NAMALWA (cell line): ENCODE measurements around the gene NECAB3.
A peak's percentile ranks its signal among the peaks of the same experiment; 100 is the strongest.

ENCODE experiments used
- DNase-seq: peaks from one replicate; pipeline ENCODE4 v3.0.0-alpha.2; 2015; ENCODE audit warnings: low spot score

Gene NECAB3

DNA sequence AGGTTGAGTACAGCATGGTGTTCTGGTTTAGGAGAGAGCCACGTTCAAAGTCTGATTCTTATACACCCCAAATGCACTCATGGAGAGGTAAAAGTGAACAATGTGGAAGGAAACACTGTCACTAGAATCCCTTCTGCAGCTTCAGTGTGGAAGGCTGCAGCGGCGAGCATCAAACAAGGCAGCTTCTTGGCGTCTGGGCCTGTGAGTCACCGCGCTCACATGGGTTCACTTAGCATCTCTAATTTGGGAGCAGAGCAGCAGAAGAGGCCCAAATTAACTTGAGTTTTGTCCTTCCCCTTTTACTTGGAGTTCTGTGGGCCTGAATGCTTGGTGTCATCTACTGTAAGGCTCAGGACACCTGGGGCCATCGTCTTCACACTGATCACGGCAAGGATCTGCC, 22.9 kb upstream of the NECAB3 start:
- DNase-seq, result no peak

DNA sequence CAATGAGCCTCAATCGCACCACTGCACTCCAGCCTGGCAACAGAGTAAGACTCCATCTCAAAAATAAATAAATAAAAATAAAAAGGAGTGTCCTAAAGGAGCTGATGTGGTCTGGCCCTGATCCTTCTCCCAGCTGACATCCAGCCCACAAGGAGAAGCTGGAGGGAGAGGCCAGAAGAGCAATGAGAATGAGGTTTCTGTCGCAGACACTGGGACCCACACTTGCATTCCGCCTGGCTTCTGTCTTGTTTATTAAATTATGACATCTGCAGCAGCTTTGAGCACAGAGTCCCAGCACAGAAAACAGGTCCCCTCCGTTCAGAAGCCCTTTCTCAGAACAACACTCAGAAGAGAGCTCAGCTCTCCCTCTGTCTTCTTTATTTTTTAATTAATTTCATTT, 22.2 kb upstream of the NECAB3 start:
- DNase-seq, result no peak

- DNase-seq, result no peak
Observed at GRCh38 chr20:33694639-33695012, 20.4 kb upstream of the NECAB3 start.

DNA sequence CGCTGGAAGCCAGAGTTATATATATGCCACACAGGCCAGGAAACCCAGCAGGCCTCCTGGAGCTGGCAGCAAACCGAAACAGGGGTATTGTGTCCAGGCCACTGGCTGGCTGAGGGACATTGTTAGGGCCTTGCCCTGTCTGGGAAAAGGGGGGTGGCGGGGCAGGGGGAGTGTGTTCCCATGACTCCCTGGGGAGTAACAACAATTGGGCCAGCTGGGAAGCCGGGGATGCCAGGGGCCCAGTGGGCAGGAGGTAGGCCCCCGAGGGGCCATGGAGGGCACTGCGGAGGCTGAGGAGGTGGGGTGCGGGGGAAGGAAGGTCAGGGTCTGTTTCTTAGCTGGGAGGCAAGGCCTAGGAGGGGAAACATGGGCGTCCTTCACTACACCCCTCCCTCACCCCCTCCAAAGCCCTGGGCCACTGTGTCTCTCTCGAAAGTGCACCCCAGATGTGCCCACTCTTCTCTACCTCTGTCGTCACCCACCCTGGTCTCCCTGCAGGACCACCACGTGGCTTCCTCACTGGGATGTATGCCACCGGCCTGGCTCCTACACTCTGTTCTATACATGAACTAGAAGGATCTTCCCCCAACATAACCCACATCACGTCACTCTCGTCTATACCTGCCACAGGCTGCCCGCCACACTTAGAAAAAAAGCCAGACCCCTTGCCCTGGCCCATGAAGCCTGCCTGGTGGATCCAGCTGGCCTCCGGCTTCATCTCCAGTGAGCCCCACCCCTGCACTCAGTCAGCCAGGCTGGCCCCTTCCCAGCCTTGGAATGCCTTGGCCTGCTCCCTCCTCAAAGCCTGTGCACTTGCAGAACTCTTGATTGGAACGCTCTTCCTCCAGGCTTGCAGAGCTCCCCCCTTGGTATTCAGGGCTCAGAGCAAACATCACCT, 19.8 kb upstream of the NECAB3 start:
- DNase-seq, result no peak

GRCh38 chr20:33693289-33693688, 19.1 kb upstream of the NECAB3 start:
- no peak for DNase-seq

GRCh38 chr20:33689973-33690372, 15.7 kb upstream of the NECAB3 start:
- DNase-seq, result no peak

- DNase-seq, result no peak
Observed at GRCh38 chr20:33689493-33689892, 15.3 kb upstream of the NECAB3 start.

GRCh38 chr20:33688938-33689424, 14.8 kb upstream of the NECAB3 start:
- DNase-seq, result no peak

GRCh38 chr20:33687993-33688937, 14.0 kb upstream of the NECAB3 start:
- DNase-seq, result no peak

DNA sequence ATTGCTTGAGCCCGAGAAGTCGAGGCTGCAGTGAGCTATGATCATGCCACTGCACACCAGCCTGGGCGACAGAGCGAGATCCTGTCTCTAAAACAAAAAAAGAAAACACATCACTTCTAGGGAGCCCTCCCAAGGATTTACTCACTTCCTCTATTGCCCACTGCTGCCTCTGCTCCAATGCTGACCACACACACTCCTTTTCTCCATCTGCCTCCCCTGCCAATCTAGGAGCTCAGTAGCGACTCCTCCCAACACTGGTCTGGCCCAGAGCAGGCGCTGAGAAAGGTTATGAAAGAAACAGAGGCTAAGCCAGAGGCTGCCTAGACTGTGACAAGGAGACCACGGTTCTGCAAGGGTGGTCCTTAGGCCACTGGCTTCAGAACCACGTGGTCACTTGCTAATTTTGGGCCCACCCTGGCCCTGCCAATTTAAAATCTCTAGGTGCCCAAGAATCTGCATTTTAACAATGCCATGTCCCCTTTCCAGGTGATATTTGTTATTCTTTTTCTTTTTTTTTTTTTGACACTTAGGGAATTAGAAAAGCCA, 13.2 kb upstream of the NECAB3 start:
- no peak for DNase-seq

DNA sequence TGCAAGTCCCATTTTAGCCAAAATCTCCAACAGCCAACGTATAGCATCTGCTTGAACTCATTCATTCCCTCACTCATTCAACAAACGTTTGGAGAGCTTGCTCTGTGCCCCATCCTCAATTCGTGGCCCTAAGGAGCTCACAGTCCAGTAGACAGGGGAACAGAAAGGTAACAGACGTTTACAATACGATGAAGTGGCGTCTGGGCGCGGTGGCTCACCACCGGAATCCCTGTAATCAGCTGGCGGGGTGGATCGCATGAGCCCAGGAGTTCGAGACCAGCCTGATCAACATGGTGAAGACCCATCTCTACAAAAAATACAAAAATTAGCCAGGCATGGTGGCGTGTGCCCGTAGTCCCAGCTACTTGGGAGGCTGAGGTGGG, 12.7 kb upstream of the NECAB3 start:
- no peak for DNase-seq

- peak; percentile 95 for DNase-seq
Observed at GRCh38 chr20:33686100-33686983, 12.1 kb upstream of the NECAB3 start, which contains the start of gene E2F1. E2F1 (minus strand) TSS chr20:33686385; CDS start chr20:33686264, 121 bp downstream.

GRCh38 chr20:33685328-33686099, 11.3 kb upstream of the NECAB3 start:
- peak; percentile 98 for DNase-seq

DNA sequence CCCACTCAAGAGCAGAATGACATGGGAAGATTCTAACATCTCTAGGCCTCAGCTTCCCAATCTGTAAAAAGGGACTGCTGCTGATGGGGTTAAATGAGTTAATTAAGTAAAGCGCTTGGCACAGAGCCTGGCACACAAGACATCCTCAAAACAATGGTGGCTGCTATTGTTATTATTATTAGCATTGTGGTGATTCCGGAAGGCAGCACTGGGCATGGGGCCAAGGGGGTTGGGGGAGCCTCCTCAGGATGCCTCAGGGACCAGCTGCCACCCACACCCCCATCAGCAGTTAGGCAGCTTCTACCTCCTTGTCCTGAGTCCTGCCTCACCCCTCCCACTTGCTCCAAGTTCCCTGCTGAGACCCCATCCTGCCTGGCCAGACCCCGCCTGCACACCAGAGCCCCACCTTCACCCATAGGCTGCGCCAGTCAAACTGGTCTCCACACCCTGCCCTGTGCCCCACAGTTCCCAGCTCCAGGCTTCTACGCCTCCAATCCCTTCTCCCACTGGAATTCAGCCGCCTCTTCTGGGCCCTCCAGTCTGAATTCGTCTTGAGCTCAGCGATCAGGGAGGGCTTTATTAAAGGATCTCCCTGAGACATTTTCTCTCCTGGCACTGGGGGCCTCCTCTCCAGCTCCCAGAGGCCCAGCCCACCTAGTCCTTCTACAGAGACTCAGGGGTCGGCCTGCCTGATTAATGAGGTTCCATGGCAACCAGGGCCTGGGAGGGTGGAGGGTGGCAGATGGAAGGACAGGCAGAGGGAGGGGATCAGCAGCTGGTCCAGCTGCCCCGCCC, 10.5 kb upstream of the NECAB3 start:
- peak; percentile 55 for DNase-seq

DNA sequence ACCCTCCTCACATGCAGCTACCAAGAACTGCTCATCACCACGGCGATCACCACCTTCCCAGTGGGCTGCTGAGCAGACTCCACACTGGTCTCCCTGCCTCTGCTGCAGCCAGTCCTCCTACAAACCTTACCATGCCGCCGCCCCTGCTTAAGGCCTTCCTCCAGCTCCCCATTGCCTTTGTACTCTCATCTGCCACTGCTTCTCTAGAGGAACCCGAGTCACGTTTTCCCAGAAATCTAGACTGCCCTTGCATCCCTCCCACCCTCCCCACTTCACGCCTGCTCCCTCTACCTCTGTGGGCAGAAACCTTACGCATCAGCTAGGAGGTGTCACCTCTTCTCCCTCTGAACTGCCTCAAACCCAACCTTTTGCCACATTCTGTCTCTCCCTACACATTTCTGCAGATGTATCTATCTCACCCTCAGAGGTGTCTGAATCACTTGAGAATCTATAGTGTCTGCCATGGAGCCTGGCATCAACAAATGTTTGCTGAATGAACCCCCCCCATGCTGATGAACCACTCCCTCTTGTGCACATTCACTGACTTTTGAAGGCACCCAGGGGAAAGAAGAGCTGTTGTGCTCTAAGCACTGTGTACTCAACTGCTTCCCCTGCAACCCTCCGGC, 7.6 kb upstream of the NECAB3 start:
- no peak for DNase-seq

DNA sequence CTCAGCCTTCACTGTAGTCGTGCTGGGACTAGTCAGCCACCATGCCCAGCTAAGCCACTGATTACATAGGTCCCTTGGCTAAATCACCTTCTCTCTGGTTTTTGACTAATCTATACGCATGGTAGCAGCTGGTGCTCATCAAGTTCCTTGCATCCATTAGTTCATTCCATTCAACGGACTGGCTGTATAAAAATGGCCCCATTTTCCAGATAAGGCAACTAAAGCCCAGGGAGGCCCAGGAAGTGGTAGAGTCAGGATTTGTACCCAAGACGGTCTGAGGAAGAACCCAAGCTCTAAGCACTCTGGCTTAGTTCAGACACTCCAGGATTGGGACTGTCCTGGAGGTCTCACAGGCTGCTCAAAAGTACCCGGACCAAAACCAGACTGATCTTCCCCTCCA, 7.1 kb upstream of the NECAB3 start:
- no peak for DNase-seq

- DNase-seq, result no peak
Observed at GRCh38 chr20:33680686-33681085, 6.5 kb upstream of the NECAB3 start.

GRCh38 chr20:33679758-33680485, 5.7 kb upstream of the NECAB3 start:
- DNase-seq, result peak; percentile 70
